ENCODE measurements around the gene SNX25.
"Not testable (repeated sequence)": the region's sequence is repeated elsewhere in the genome, so short reads cannot be mapped to it uniquely, and the experiment has no call there.

The SNX25 gene

GRCh38 chr4:185352202-185352601, 142.8 kb downstream of the SNX25 start:
- DNase-seq: no peak

- DNase-seq: no peak
These were observed 143.3 kb downstream of the SNX25 start for GRCh38 chr4:185352741-185353140.

- DNase-seq: no peak
These were observed 147.8 kb downstream of the SNX25 start for GRCh38 chr4:185357211-185357610.

GRCh38 chr4:185357733-185358440, 148.5 kb downstream of the SNX25 start:
- DNase-seq: no peak

GRCh38 chr4:185358514-185358913, 149.1 kb downstream of the SNX25 start:
- DNase-seq: no peak

GRCh38 chr4:185358959-185359358, 149.6 kb downstream of the SNX25 start:
- no peak for DNase-seq

- no peak for DNase-seq
These were observed 150.5 kb downstream of the SNX25 start for GRCh38 chr4:185359767-185360446.

GRCh38 chr4:185361872-185362271, 152.5 kb downstream of the SNX25 start:
- DNase-seq: no peak

- DNase-seq: not testable (repeated sequence)
These were observed 153.2 kb downstream of the SNX25 start for GRCh38 chr4:185362570-185362969.

- no peak for DNase-seq
These were observed 153.9 kb downstream of the SNX25 start for GRCh38 chr4:185363251-185363650.

GRCh38 chr4:185364886-185365285, 155.5 kb downstream of the SNX25 start:
- DNase-seq: no peak

GRCh38 chr4:185369731-185370130, 160.3 kb downstream of the SNX25 start:
- no peak for DNase-seq

- DNase-seq: no peak
These were observed 161.0 kb downstream of the SNX25 start for GRCh38 chr4:185370268-185370949.

GRCh38 chr4:185371702-185372101, 162.3 kb downstream of the SNX25 start:
- no peak for DNase-seq

- DNase-seq: no peak
These were observed 164.6 kb downstream of the SNX25 start for GRCh38 chr4:185374027-185374426.

- no peak for DNase-seq
These were observed 165.2 kb downstream of the SNX25 start for GRCh38 chr4:185374573-185374972.

- DNase-seq: no peak
These were observed 168.9 kb downstream of the SNX25 start for GRCh38 chr4:185378264-185378663.

- no peak for DNase-seq
These were observed 170.2 kb downstream of the SNX25 start for GRCh38 chr4:185379326-185380295.

GRCh38 chr4:185380320-185380719, 170.9 kb downstream of the SNX25 start:
- DNase-seq: no peak

- no peak for DNase-seq
These were observed 172.1 kb downstream of the SNX25 start for GRCh38 chr4:185381288-185382196.

- no peak for DNase-seq
These were observed 173.4 kb downstream of the SNX25 start for GRCh38 chr4:185382754-185383153.

GRCh38 chr4:185383451-185383850, 174.1 kb downstream of the SNX25 start:
- no peak for DNase-seq

All from T-helper 9 cell (primary cell).